GM21786 (cell line): ENCODE results near the gene FREM3.
A peak's percentile ranks its signal among the peaks of the same experiment; 100 is the strongest.

ENCODE experiments used
- ATAC-seq: cut with Tn5 transposase; IDR thresholded peaks from one replicate; pipeline ENCODE4 v1.9.1; 2021; ENCODE audit not compliant: unreplicated experiment

FREM3 gene

DNA sequence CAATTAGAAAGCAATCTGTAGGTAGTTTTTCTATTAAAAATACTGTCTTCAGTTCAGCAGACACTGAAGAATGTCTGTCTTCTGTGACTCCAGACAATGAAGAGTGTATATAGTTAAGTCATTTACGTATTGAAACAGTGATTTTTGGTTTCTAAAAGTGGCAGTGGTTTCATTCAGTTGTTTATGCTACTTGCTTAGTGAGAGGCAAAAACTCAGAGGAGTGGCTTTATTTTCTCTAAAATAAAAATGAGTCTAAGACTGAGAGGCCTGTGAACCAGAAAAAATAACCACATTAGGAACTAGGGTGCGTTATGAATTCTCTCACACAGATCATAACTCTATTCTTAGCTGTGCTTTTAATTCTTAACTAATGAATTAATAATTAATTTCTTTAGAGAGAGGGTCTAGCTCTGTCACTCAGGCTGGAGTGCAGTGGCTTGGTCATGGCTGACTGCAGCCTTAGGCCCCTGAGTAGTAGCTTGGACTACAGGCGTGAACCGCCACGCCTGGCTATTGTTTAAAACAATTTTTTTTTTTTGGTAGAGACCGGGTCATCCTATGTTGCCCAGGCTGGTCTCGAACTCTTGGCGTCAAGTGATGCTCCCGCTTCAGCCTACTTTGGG is 31.4 kb downstream of the FREM3 start:
- peak; percentile 93 for ATAC-seq

- no peak for ATAC-seq
Observed at GRCh38 chr4:143667461-143667860, 33.0 kb downstream of the FREM3 start.

DNA sequence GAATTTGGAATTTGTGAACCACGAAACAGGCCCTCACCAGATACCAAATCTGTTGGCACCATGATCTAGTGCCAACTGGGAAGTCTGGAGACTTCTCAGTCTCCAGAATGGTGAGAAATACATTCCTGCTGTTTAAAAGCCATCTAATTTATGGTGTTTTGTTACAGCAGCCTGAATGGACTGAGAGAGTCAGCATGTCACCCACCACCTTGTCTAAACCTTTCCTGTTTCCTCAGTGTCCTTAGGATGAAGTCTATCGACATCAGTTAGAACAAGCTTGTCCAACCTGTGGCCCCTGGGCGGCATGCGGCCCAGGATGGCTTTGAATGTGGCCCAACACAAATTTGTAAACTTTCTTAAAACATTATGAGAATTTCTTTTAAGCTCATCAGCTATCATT is 42.1 kb downstream of the FREM3 start:
- no peak for ATAC-seq

DNA sequence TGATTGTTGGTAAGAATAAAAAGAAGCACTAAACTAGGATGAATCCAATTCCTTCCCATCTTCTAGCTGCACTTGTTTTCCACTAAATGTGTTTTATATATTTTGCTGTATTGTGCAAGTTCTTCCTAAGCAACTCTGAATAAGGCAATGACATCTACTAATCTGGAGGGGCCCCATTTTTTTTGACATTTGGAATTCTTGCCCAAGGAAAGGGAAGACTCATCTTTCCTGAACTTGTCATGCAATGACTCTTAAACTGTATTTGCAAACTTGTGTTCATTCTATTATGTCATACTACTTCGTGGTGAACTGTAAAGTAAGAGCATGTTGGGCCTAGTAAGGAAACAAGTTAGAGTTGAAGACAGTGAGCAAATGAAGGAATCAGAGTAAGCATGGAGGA is 45.9 kb downstream of the FREM3 start:
- no peak for ATAC-seq

DNA sequence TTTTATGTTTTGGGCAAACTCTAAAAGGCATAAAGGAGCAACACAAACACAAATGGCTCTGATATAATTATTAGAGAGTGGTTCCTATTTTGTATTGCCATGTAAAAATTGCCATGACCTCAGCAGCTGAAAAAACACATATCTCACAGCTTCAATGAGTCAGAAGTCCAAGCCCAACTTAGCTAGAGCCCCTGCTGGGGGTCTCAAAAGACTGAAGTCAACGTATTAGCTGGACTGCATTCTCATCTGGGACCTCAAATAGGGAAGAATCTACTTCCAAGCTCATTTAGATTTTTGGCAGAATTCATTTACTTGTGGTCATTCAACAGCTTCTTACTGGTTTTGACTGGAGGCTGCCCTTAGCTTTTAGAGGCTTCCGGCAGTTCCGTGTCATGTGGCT is 47.4 kb downstream of the FREM3 start:
- no peak for ATAC-seq

DNA sequence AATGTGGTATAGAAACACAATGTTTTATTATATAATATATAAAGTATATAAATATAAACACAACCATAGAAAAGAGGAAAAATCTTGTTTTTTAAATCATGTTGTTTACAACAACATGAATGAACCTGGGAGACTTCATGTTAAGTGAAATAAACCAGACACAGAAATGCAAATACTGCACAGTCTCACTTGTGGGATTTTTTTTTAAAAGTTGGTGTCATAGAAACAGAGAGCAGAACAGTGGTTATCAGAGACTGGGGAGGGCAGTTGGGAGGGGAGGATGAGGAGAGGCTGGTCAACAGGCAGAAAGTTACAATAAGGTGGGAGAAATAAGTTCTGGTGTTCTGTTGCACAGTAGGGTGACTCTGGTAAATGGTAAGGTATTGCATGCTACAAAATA is 57.1 kb downstream of the FREM3 start:
- no peak for ATAC-seq

GRCh38 chr4:143642611-143643010 is 57.9 kb downstream of the FREM3 start:
- ATAC-seq = no peak

- ATAC-seq = no peak
Observed at GRCh38 chr4:143641361-143641760, 59.1 kb downstream of the FREM3 start.

GRCh38 chr4:143634763-143635162 is 65.7 kb downstream of the FREM3 start:
- ATAC-seq = no peak

DNA sequence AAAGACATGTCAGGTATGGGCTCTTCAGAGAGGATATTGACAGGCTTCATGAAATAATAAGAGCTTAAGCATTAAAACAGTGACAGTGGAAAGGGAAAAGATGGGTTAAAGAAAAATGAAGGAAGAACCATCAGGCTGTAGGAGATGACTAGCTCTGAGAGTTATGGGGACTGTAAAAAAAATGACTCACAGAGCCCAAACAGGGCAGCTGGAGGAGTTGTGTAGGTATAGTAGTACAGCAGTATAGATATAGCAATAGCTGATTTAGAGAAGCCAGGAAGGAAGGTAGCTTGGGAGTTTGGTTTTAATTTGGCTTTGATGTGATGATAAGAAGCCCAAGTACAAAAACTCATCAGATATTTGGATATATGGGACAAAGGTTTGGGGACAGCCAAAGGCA is 66.6 kb downstream of the FREM3 start:
- no peak for ATAC-seq

- ATAC-seq = no peak
Observed at GRCh38 chr4:143626134-143626911, 74.2 kb downstream of the FREM3 start.

DNA sequence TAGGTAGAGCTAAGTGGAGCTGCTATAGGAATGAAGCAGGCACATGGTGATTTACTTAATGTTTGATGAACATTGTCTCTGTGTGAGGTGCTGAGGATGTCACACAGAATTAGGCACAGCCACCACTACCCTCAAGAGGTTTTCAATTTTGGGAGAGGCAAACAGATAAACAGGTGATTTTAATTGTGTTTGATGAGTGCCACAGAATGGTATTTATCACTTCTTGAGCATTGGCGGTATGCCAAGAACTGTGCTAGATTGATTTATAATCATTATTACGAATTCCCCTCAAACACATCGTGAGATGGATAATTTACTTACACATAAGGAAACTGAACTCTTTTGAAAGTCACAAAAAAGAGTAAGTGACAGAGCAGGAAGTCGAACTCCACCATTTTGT is 74.8 kb downstream of the FREM3 start:
- no peak for ATAC-seq

DNA sequence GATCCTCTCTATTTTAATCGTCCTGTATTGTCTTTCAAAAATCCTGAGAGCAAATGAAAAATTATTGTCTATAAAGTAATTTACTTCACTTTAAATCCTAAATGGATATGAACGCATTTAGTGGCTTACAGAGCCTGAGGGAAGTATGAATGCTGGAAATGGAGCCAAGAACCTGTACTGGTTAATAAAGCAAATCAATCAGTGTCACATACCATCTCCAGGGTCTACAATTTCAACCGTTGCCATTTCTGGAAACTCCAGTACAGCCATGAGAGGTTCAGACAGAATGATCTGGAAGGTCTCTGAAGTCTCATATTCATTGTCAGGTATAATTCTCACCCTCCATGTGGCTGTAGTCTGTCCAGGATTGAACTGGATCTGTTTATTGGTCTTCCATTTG is 76.6 kb downstream of the FREM3 start:
- ATAC-seq = no peak

- ATAC-seq = no peak
Observed at GRCh38 chr4:143618811-143619210, 81.7 kb downstream of the FREM3 start.

DNA sequence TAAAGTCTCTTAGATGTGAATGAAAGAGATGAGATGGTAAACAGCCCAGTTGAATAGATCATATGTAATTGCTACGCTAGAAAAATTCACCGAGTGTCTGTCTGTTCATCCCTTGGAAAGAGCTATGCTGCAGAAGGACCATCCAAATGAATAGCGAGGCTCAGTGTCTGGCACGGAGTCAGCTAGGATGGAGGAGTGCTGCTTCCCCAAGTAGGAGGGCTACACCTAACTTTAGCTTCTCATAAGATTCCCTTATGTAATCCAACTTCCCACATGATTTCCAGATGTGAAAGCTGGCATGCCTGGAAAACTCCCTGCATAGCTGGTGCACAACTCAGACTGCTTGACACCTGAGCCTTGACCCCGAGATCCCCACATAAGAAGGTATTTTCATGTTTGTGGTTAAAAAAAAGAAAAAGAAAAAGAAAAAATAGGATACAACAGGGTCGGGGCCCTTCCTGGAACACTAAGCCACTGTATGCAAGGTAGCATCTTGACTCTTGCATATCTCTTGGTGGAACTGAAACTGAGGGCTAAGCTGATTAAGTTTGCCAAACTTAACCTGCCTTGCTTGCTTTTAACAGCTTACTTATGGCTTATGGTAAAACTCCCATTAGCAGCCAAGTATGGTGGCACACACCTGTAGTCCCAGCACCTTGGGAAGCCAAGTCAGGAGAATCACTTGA is 82.3 kb downstream of the FREM3 start:
- peak; percentile 44 for ATAC-seq

DNA sequence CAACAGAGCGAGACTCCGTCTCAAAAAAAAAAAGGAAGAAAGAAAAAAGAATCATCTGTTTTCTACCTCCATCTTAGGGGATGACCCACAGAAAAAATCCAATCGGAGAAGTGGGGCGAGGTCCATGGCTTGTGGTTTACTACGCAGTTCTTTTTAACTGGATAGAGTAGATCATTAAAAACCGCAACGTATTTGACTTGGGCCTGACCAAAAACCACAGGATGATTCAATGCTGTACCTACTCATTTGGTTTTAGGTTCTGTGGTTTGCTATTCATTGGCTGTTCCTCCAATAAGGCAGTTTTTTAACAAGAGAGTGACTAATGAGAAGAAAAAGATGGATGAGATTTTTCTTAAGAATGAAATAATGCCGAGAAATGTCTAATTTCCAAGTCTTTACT is 83.7 kb downstream of the FREM3 start:
- peak; percentile 90 for ATAC-seq

- ATAC-seq = no peak
Observed at GRCh38 chr4:143609492-143609891, 91.0 kb downstream of the FREM3 start.

GRCh38 chr4:143606480-143606879 is 94.0 kb downstream of the FREM3 start:
- ATAC-seq = no peak

GRCh38 chr4:143599827-143600226 is 100.6 kb downstream of the FREM3 start:
- ATAC-seq = no peak

DNA sequence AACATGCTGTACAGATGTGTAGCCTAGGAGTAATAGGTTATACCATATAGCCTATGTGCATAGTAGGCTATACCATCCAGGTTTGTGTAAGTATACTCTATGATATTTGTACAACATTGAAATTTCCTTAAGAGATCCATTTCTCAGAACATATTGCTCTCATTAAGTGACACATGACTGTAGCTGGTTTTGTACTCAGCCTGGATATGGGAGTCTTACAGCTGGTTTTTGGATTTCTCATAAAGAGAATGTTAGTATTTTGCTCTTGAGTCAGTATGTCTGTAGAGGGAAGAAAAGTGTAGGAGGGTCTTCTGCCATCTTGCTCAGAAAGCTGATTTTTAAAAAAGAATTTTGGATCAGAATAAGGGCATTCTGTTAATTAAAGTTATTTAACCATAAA is 101.7 kb downstream of the FREM3 start:
- ATAC-seq = no peak

DNA sequence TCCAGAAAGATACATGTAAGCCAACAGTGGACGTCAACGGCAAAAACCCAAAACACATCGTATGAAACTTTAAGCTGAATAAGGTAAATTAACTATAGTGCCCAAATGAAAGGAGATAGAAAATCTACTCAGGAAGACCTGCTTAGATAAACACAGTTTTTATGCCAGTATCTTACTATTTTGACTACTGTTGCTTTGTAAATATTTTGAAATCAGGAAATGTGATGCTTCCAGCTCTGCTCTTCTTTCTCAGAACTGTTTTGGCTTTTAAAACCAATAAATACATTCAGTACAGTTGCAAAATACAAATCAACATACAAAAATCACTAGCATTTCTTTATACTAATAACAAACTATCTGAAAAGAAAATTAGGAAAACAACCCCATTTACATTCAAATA is 103.2 kb downstream of the FREM3 start:
- no peak for ATAC-seq

GRCh38 chr4:143587703-143588102 is 112.8 kb downstream of the FREM3 start:
- no peak for ATAC-seq
